Ascending aorta (tissue), 2 donors: ENCODE data around the gene TANC1. TPM values are rescaled to one million over a fixed set of nuclear protein-coding genes. Genes with fewer than 3 reads are reported as not detected.
A peak's percentile ranks its signal among the peaks of the same experiment; 100 is the strongest.

Experiments
- DNase-seq, 2 donors: peaks; one replicate each; pipeline ENCODE4 v3.0.0-alpha.2; 2019; ENCODE audit warnings: low spot score in 2 of 2
- H3K27ac ChIP-seq, 2 donors: fragments of 200-600 bp; sonication (generic); one replicate each; pipeline ENCODE4 v1.5.1; 2016 to 2017; ENCODE audit warnings: mild to moderate bottlenecking in 1 of 2
- H3K27me3 ChIP-seq: fragments of 200-600 bp; sonication (generic); one replicate; pipeline ENCODE4 v1.5.1; 2017
- H3K36me3 ChIP-seq, 2 donors: fragments of 200-600 bp; sonication (generic); one replicate each; pipeline ENCODE4 v1.5.1; 2016
- H3K4me1 ChIP-seq, 2 donors: fragments of 200-600 bp; sonication (generic); one replicate each; pipeline ENCODE4 v1.5.1; 2016 to 2017; ENCODE audit warnings: mild to moderate bottlenecking in 1 of 2
- H3K4me3 ChIP-seq, 2 donors: fragments of 200-600 bp; sonication (generic); one replicate each; pipeline ENCODE4 v1.5.1; 2016 to 2017; ENCODE audit warnings: mild to moderate bottlenecking in 1 of 2
- H3K9me3 ChIP-seq, 2 donors: fragments of 200-600 bp; sonication (generic); one replicate each; pipeline ENCODE4 v1.5.1; 2016
- CTCF ChIP-seq, 3 experiments: fragments of 200-600 bp in 2 of 3; fragments of 450-650 bp in 1 of 3; sonication (generic) in 2 of 3; IDR thresholded peaks; one replicate each; pipeline ENCODE4 v1.5.1; 2016 to 2019; ENCODE audit warnings: antibody characterized with exemption in 3 of 3, mild to moderate bottlenecking in 1 of 3, moderate library complexity in 1 of 3
- intact Hi-C: fragments of 100-400 bp; cut with DNase I; formaldehyde crosslinking; loops from one replicate; pipeline ENCODE4 v1.15.1; 2023
- total RNA-seq: library from RNA; depleted of rRNA; stranded (reverse); fragments of >200 nt; gene quantifications from one replicate; pipeline ENCODE4 v1.1.0, GENCODE V29; 2016

Gene TANC1
- total RNA-seq, 1 donor from 2014 or later: 45.4 TPM

GRCh38 chr2:159160954-159161353 is 192.5 kb downstream of the TANC1 start:
- intact Hi-C loops: no loop called here

GRCh38 chr2:159163930-159164329 is 195.5 kb downstream of the TANC1 start:
- no peak for TF ChIP-seq CTCF (IDR thresholded peaks at IDR 0.05)
- no peak for DNase-seq
- Histone ChIP-seq H3K4me1 (no peaks in the 10 kb centered on the region), H3K27me3 (no peaks in the 10 kb centered on the region), H3K36me3 (peaks cover 8 to 14% of the 10 kb centered on the region in 2 donors), H3K27ac (no peak overlapping the region), H3K9me3 (no peaks in the 10 kb centered on the region), H3K4me3 (no peak overlapping the region)
- intact Hi-C loops: no loop called here

More at GRCh38 chr2:159160954-159161353, 192.5 kb downstream of the TANC1 start:
- H3K27ac ChIP-seq: no peak overlapping the region
- peaks cover 8% of the 10 kb centered on the region in 2 donors for H3K36me3 ChIP-seq
- no peak for TF ChIP-seq CTCF (IDR thresholded peaks at IDR 0.05)
- H3K27me3 ChIP-seq: no peaks in the 10 kb centered on the region
- H3K4me1 ChIP-seq: no peaks in the 10 kb centered on the region
- no peaks in the 10 kb centered on the region for H3K9me3 ChIP-seq
- DNase-seq: no peak
- no peak overlapping the region for H3K4me3 ChIP-seq

DNA sequence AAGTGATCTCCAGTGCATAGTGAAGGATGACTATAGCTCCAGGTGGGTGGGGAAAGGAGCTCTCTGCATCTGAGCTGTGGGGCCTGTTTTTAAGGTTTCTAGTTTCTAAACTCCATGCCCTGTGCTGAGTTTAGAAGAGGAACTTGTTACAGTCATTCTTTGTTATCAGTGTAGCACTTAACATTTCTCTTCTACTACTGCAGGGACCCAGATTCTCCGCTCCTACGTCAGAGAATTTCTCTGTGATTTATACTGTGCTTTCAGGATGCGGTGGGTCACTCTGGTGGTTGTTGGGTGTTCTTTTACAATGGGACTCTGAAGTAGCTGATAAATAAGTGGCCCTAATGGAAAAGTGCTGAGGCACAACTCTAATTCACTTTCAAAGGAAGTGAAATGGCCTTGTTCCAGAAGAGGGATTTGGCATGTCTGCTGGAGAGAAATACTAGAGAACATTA is 196.0 kb downstream of the TANC1 start:
- H3K27ac ChIP-seq: no peak overlapping the region
- H3K9me3 ChIP-seq: no peaks in the 10 kb centered on the region
- H3K4me3 ChIP-seq: no peak overlapping the region
- no peaks in the 10 kb centered on the region for H3K27me3 ChIP-seq
- intact Hi-C loops: no loop called here
- peaks cover 0 to 2% of the 10 kb centered on the region in 2 donors for H3K4me1 ChIP-seq
- no peak for DNase-seq
- TF ChIP-seq CTCF (IDR thresholded peaks at IDR 0.05): no peak
- peaks cover 8 to 14% of the 10 kb centered on the region in 2 donors for H3K36me3 ChIP-seq

- Histone ChIP-seq H3K4me3 (no peak overlapping the region), H3K36me3 (peaks cover 8 to 16% of the 10 kb centered on the region in 2 donors), H3K9me3 (no peaks in the 10 kb centered on the region), H3K27ac (no peak overlapping the region), H3K27me3 (no peaks in the 10 kb centered on the region), H3K4me1 (peaks cover 0 to 3% of the 10 kb centered on the region in 2 donors)
- no peak for DNase-seq
- TF ChIP-seq CTCF (IDR thresholded peaks at IDR 0.05): no peak
- intact Hi-C loops: no loop called here
Observed at GRCh38 chr2:159165048-159165447, 196.6 kb downstream of the TANC1 start.

- intact Hi-C loops: loop anchor here (2.0 kb wide), 1 partner anchor 28 kb away; no protein-coding TSS in a partner anchor
- DNase-seq: no peak
- H3K27ac ChIP-seq: peak overlapping the region in 1 of 2 donors; percentile 13
- H3K9me3 ChIP-seq: no peaks in the 10 kb centered on the region
- no peaks in the 10 kb centered on the region for H3K27me3 ChIP-seq
- no peak overlapping the region for H3K4me3 ChIP-seq
- TF ChIP-seq CTCF (IDR thresholded peaks at IDR 0.05): peak in 2 of 3 experiments; percentile 29 to 39
- H3K4me1 ChIP-seq: peaks cover 0 to 3% of the 10 kb centered on the region in 2 donors
- peaks cover 9 to 40% of the 10 kb centered on the region in 2 donors for H3K36me3 ChIP-seq
Observed at GRCh38 chr2:159168707-159169106, 200.3 kb downstream of the TANC1 start.

DNA sequence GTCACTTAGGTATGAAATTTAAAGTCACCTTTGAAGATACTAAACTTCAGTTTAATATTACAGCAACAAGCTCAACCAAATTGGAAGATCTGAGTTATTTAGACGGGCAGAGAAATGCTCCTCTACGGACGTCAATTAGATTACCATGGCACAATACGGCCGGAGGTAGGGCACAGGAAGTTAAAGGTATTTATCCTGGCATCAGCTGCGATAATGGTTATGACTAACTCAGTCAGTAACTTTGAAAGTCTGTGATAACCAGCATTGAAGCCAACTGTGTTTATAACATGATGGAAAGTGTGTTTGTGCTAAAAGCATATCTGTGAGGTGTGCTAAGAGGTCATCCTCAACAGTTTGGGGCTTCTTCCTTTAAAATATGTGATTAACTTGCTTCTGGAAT is 200.7 kb downstream of the TANC1 start:
- Histone ChIP-seq H3K4me1 (peaks cover 0 to 3% of the 10 kb centered on the region in 2 donors), H3K9me3 (no peaks in the 10 kb centered on the region), H3K27ac (peak overlapping the region in 1 of 2 donors; percentile 13), H3K27me3 (no peaks in the 10 kb centered on the region), H3K36me3 (peaks cover 9 to 42% of the 10 kb centered on the region in 2 donors), H3K4me3 (no peak overlapping the region)
- intact Hi-C loops: loop anchor here (2.0 kb wide), 1 partner anchor 28 kb away; no protein-coding TSS in a partner anchor
- DNase-seq: no peak
- no peak for TF ChIP-seq CTCF (IDR thresholded peaks at IDR 0.05)
